Stimulated activated CD8-positive, alpha-beta memory T cell treated with anti-CD3 and anti-CD28 coated beads, Interleukin-4, amount 100 ng/mL, for 48 hours (primary cell): ENCODE measurements around the gene PGAP1.

ENCODE experiments used
- DNase-seq: peaks from one replicate; pipeline ENCODE4 v3.0.0-alpha.2; 2020

The PGAP1 gene

GRCh38 chr2:196926562-196927375, at the start of gene PGAP1:
TSS of gene PGAP1 (minus strand) at chr2:196926707. CDS start at chr2:196926616, 91 bp downstream.
- DNase-seq: peak; percentile 92

- DNase-seq: no peak
Observed at GRCh38 chr2:196974970-196975369, 48.5 kb upstream of the PGAP1 start.

GRCh38 chr2:196971574-196972279, 45.2 kb upstream of the PGAP1 start:
- no peak for DNase-seq

GRCh38 chr2:196970099-196970498, 43.6 kb upstream of the PGAP1 start:
- DNase-seq: no peak

GRCh38 chr2:196968516-196968915, 42.0 kb upstream of the PGAP1 start:
- no peak for DNase-seq

GRCh38 chr2:196967775-196968174, 41.3 kb upstream of the PGAP1 start:
- no peak for DNase-seq

- no peak for DNase-seq
Observed at GRCh38 chr2:196967116-196967515, 40.6 kb upstream of the PGAP1 start.

- no peak for DNase-seq
Observed at GRCh38 chr2:196966061-196966460, 39.6 kb upstream of the PGAP1 start.

GRCh38 chr2:196965651-196966050, 39.1 kb upstream of the PGAP1 start:
- DNase-seq: no peak

- DNase-seq: no peak
Observed at GRCh38 chr2:196963961-196964360, 37.5 kb upstream of the PGAP1 start.

GRCh38 chr2:196963043-196963442, 36.5 kb upstream of the PGAP1 start:
- DNase-seq: no peak

- DNase-seq: no peak
Observed at GRCh38 chr2:196962325-196962724, 35.8 kb upstream of the PGAP1 start.

GRCh38 chr2:196961889-196962288, 35.4 kb upstream of the PGAP1 start:
- no peak for DNase-seq

GRCh38 chr2:196959734-196960338, 33.3 kb upstream of the PGAP1 start:
- DNase-seq: no peak

- DNase-seq: no peak
Observed at GRCh38 chr2:196959281-196959680, 32.8 kb upstream of the PGAP1 start.

- DNase-seq: no peak
Observed at GRCh38 chr2:196957881-196958525, 31.5 kb upstream of the PGAP1 start.

- DNase-seq: no peak
Observed at GRCh38 chr2:196957442-196957841, 30.9 kb upstream of the PGAP1 start.

- DNase-seq: no peak
Observed at GRCh38 chr2:196956069-196956468, 29.6 kb upstream of the PGAP1 start.

- DNase-seq: no peak
Observed at GRCh38 chr2:196955036-196955435, 28.5 kb upstream of the PGAP1 start.

- no peak for DNase-seq
Observed at GRCh38 chr2:196954001-196954400, 27.5 kb upstream of the PGAP1 start.

- no peak for DNase-seq
Observed at GRCh38 chr2:196952936-196953335, 26.4 kb upstream of the PGAP1 start.

GRCh38 chr2:196951973-196952372, 25.5 kb upstream of the PGAP1 start:
- no peak for DNase-seq

- no peak for DNase-seq
Observed at GRCh38 chr2:196949116-196949515, 22.6 kb upstream of the PGAP1 start.
